ENCODE data around the gene ABTB2. TPM values are rescaled to one million over a fixed set of nuclear protein-coding genes. Genes with fewer than 3 reads are reported as not detected.

Gene ABTB2
- total RNA-seq, 2 experiments from 2014 or later, result 0.06 to 0.09 TPM

GRCh38 chr11:34315394-34315793 lies 42.4 kb downstream of the ABTB2 start:
- DNase-seq (ENCODE audit: low spot score), result no peak
- CTCF ChIA-PET (ENCODE audit: unreplicated experiment), result no interaction called here
- no TSS peak for BruUV-seq (replicated peaks)
- Histone ChIP-seq H3K4me3 (ENCODE audit: low read depth, low read length, poor library complexity, severe bottlenecking) (no peak overlapping the region), H3K9me3 (ENCODE audit: low read length) (no peaks in the 10 kb centered on the region), H3K4me2 (ENCODE audit: low read length) (no peak overlapping the region), H3K36me3 (ENCODE audit: insufficient read depth, low read length) (no peaks in the 10 kb centered on the region), H4K20me1 (ENCODE audit: insufficient read depth, low read length) (no peaks in the 10 kb centered on the region), H3K9me2 (ENCODE audit: insufficient read depth, low read length) (no peaks in the 10 kb centered on the region), H3K4me1 (ENCODE audit: insufficient read depth, low read length, poor library complexity, severe bottlenecking) (peaks cover 7% of the 10 kb centered on the region), H3K27ac (ENCODE audit: low read depth, low read length, poor library complexity, severe bottlenecking) (no peak overlapping the region), H3K79me2 (ENCODE audit: insufficient read depth, low read depth, low read length) (no peaks in the 10 kb centered on the region), H2AFZ (ENCODE audit: low read length) (no peak overlapping the region)
- no peak for TF ChIP-seq EZH2phosphoT487 (IDR thresholded peaks at IDR 0.05; ENCODE audit: borderline replicate concordance, low read depth, low read length)
- no peak for TF ChIP-seq CTCF (conservative IDR thresholded peaks at IDR 0.05; ENCODE audit: low read length)
- intact Hi-C loops (cut with micrococcal nuclease; ENCODE audit: unreplicated experiment), result no loop called here
- POLR2A ChIA-PET, result no interaction called here

- Histone ChIP-seq H3K4me3 (ENCODE audit: low read depth, low read length, poor library complexity, severe bottlenecking) (no peak overlapping the region), H3K4me2 (ENCODE audit: low read length) (no peak overlapping the region), H3K4me1 (ENCODE audit: insufficient read depth, low read length, poor library complexity, severe bottlenecking) (peaks cover 7% of the 10 kb centered on the region), H3K9me3 (ENCODE audit: low read length) (no peaks in the 10 kb centered on the region), H3K36me3 (ENCODE audit: insufficient read depth, low read length) (no peaks in the 10 kb centered on the region), H2AFZ (ENCODE audit: low read length) (no peak overlapping the region), H4K20me1 (ENCODE audit: insufficient read depth, low read length) (no peaks in the 10 kb centered on the region), H3K27ac (ENCODE audit: low read depth, low read length, poor library complexity, severe bottlenecking) (no peak overlapping the region), H3K79me2 (ENCODE audit: insufficient read depth, low read depth, low read length) (no peaks in the 10 kb centered on the region), H3K9me2 (ENCODE audit: insufficient read depth, low read length) (no peaks in the 10 kb centered on the region)
- no peak for DNase-seq (ENCODE audit: low spot score)
- CTCF ChIA-PET (ENCODE audit: unreplicated experiment), result no interaction called here
- intact Hi-C loops (cut with micrococcal nuclease; ENCODE audit: unreplicated experiment), result no loop called here
- POLR2A ChIA-PET, result no interaction called here
- TF ChIP-seq CTCF (conservative IDR thresholded peaks at IDR 0.05; ENCODE audit: low read length), result no peak
- TF ChIP-seq EZH2phosphoT487 (IDR thresholded peaks at IDR 0.05; ENCODE audit: borderline replicate concordance, low read depth, low read length), result no peak
- no TSS peak for BruUV-seq (replicated peaks)
These were observed 42.9 kb downstream of the ABTB2 start for GRCh38 chr11:34314936-34315335.

- H2AFZ ChIP-seq (ENCODE audit: low read length), result no peak overlapping the region
- H3K4me3 ChIP-seq (ENCODE audit: low read depth, low read length, poor library complexity, severe bottlenecking), result no peak overlapping the region
- no TSS peak for BruUV-seq (replicated peaks)
- H4K20me1 ChIP-seq (ENCODE audit: insufficient read depth, low read length), result no peaks in the 10 kb centered on the region
- intact Hi-C loops (cut with micrococcal nuclease; ENCODE audit: unreplicated experiment), result no loop called here
- H3K27ac ChIP-seq (ENCODE audit: low read depth, low read length, poor library complexity, severe bottlenecking), result no peak overlapping the region
- POLR2A ChIA-PET, result no interaction called here
- CTCF ChIA-PET (ENCODE audit: unreplicated experiment), result no interaction called here
- no peaks in the 10 kb centered on the region for H3K36me3 ChIP-seq (ENCODE audit: insufficient read depth, low read length)
- H3K9me2 ChIP-seq (ENCODE audit: insufficient read depth, low read length), result no peaks in the 10 kb centered on the region
- no peaks in the 10 kb centered on the region for H3K79me2 ChIP-seq (ENCODE audit: insufficient read depth, low read depth, low read length)
- TF ChIP-seq EZH2phosphoT487 (IDR thresholded peaks at IDR 0.05; ENCODE audit: borderline replicate concordance, low read depth, low read length) (no peak), CTCF (conservative IDR thresholded peaks at IDR 0.05; ENCODE audit: low read length) (no peak)
- no peaks in the 10 kb centered on the region for H3K9me3 ChIP-seq (ENCODE audit: low read length)
- peaks cover 7% of the 10 kb centered on the region for H3K4me1 ChIP-seq (ENCODE audit: insufficient read depth, low read length, poor library complexity, severe bottlenecking)
- DNase-seq (ENCODE audit: low spot score), result no peak
- no peak overlapping the region for H3K4me2 ChIP-seq (ENCODE audit: low read length)
These were observed 43.6 kb downstream of the ABTB2 start for GRCh38 chr11:34314176-34314575.
